ENCODE measurements around the gene TMEM43.

TMEM43 gene

DNA sequence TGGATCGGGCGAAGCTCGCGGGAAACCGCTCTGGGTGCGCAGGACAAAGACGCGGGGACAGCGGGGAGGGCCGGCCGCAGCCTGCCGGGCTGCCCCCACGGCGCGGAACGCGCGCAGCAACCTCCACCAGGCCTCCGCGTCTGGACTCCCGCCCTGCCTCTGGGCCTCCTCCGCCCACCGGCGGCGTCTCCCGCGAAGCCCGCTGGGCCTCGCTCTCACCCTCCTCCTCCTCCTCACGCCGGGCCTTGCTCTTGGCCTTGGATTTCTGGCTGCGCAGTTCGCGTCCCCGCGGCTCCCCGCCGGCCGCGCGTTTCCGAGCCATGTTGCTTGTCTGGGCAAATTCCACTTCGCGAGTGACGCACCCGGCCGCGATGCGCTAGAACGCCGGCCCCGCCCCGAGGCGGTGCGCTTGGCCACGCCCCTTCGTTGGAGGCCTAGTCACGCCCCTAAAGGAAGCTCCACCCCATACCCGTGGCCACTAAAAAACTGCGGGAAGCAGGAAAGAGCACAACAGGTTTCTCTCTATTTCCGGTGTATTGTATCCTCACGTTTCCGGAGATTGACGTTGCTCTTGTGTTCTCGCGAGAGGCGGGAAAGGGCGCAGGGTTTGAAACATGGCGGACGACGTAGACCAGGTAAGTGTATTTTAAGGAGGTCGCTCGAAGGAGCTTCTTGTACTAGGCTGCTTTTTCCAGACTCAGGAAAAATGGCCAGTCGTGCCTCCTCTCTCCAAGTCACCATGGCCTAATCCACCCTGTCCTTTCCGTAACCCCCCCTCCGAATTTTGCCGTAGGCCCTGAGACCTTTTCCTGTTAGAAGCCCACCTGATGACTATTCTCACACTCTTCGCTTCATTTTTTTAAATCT, 53.6 kb downstream of the TMEM43 start, which contains the start of the genes LSM3 and XPC:
Gene LSM3 (plus strand): TSS at position 571 of the 867 bp plus-strand sequence. CDS start 44 bp downstream, at position 615.
Gene XPC (minus strand): TSS at position 355 of the 867 bp plus-strand sequence. CDS start 33 bp downstream, at position 322.
- peak; percentile 97 for DNase-seq (ENCODE audit: low spot score)

GRCh38 chr3:14179114-14179465, 54.2 kb downstream of the TMEM43 start:
- DNase-seq (ENCODE audit: low spot score): no peak

DNA sequence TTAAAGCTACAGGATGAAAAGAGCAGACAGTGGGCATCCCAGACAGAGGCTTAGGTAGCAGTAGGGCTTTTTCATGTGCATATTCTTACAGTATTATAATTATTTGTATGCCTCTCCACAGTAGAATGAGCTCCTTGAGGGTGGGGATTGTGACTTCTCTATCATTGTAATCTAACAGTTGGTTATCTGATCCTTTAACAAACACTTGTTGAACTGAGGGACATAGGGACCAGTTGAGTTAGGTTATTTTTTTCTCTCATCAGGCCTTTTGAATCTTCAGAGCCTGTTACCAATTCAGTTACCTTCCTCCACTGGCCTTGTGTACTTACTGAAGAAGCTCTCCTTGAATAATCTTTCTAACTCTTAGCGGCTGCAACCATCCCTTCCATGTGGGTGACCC, 54.9 kb downstream of the TMEM43 start:
- DNase-seq (ENCODE audit: low spot score): no peak

GRCh38 chr3:14181253-14181652, 56.4 kb downstream of the TMEM43 start:
- DNase-seq (ENCODE audit: low spot score): no peak

DNA sequence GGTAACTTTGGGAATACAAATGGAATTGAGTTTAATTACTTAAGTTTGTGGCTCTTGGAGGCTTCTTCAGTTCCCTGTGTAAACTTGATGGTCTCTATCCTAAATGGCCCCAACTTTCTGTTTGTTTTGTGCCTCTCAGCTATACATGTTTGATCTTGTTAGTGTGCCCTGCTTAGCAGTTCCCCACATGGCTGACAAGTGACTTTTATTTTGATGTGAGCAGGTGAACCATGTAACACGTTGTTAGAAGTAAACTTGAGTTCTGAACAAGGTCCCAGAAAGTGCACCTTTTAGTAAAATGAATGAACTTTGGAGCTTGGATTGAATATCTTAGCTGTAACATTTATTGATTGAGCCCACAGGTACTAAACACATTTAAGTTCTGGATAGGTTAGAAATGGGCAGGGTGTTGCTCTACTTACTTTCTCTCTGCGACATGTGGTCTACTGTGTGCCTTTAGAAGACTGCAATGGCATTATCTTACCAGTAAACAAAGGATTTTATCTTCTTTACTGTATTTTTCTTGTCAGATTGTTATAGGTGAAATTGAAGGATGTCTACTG, 58.2 kb downstream of the TMEM43 start:
- no peak for DNase-seq (ENCODE audit: low spot score)

DNA sequence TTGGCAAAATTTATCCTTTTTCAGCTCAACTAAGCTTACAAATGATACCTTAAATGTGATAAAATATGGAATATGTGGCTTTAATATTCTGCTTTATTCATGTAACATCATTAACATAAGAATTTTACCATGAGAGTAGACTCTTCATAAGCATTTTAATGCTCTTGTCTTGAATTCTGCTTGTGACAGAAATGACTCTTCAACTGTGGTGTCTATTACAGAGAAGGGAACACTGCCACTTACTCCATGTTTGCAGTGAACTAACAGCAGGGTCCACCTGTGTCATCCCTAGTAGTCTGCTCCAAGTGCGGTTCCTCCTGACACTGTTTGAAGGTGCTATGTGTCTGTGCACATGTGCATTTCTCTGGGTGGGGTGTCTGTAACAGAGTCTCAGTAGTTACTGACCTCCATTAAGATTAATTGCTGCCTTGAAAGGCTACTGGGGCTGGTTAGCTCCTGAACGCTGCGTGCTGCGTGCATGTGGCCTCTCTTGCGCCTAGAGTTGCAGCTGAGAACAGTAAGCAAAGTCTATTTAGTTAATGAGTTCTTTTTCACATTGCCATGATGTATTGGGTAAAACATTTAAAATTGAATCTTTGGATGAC, 62.1 kb downstream of the TMEM43 start:
- DNase-seq (ENCODE audit: low spot score): no peak

DNA sequence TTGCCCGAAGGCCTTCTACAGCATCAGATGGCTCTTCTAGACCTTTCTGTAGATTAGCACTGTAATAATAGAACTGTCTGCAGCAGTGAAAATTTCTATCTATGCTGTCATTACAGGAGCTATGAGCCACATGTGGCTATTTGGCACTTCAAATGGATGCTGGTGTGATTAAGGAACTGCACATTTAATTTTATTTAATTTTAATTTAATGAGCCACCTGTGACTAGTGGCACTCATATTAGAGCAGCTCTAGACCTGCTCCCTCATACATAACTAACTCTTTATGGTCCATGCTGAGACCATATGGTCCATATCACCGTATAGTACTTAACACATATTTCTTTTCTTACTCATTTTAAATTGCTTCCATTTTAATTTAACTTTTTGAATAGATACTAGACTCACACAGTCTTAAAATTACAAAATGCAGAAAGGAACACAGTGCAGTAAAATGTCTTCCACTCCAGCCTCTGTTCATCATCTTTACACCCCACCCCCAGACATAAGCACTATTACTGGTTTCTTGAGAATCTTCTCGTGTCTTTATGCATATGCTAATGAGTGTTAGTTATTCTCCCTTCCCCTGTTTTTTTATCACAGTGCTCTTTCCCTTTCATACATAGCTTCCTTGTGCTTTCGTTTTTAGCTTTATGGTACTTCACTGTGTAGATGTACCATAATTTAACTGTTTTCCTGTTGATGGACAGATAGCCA, 63.3 kb downstream of the TMEM43 start:
- DNase-seq (ENCODE audit: low spot score): no peak

Data from D341Med (cell line).